ENCODE results near the gene SCAANT1.

The SCAANT1 gene

GRCh38 chr3:63875510-63875909 is 36.7 kb downstream of the SCAANT1 start:
- H3K27ac Mint-ChIP-seq, result peak overlapping the region in 1 of 3 experiments; percentile 29
- H3K4me3 Mint-ChIP-seq, result no peak overlapping the region
- H3K27me3 Mint-ChIP-seq (ENCODE audit: low read depth), result no peaks in the 10 kb centered on the region
- no peaks in the 10 kb centered on the region for H3K9me3 Mint-ChIP-seq
- no peak for TF ChIP-seq CTCF (IDR thresholded peaks at IDR 0.05; ENCODE audit: unreplicated experiment in 3 of 3)
- peaks cover 36% of the 10 kb centered on the region for H3K4me1 Mint-ChIP-seq
- H3K36me3 Mint-ChIP-seq (ENCODE audit: low read depth), result no peaks in the 10 kb centered on the region

- Mint-ChIP-seq H3K4me3 (no peak overlapping the region), H3K27ac (no peak overlapping the region), H3K9me3 (no peaks in the 10 kb centered on the region), H3K27me3 (ENCODE audit: low read depth) (no peaks in the 10 kb centered on the region), H3K36me3 (ENCODE audit: low read depth) (no peaks in the 10 kb centered on the region), H3K4me1 (peaks cover 37% of the 10 kb centered on the region)
- TF ChIP-seq CTCF (IDR thresholded peaks at IDR 0.05; ENCODE audit: unreplicated experiment in 3 of 3), result no peak
These were observed 37.4 kb downstream of the SCAANT1 start for GRCh38 chr3:63874769-63875168.

GRCh38 chr3:63872135-63872924 is 39.9 kb downstream of the SCAANT1 start:
- no peaks in the 10 kb centered on the region for H3K27me3 Mint-ChIP-seq (ENCODE audit: low read depth)
- no peak overlapping the region for H3K4me3 Mint-ChIP-seq
- peaks cover 22% of the 10 kb centered on the region for H3K4me1 Mint-ChIP-seq
- no peak for TF ChIP-seq CTCF (IDR thresholded peaks at IDR 0.05; ENCODE audit: unreplicated experiment in 3 of 3)
- H3K9me3 Mint-ChIP-seq, result no peaks in the 10 kb centered on the region
- no peak overlapping the region for H3K27ac Mint-ChIP-seq
- H3K36me3 Mint-ChIP-seq (ENCODE audit: low read depth), result no peaks in the 10 kb centered on the region

GRCh38 chr3:63870615-63871005 is 41.6 kb downstream of the SCAANT1 start:
- Mint-ChIP-seq H3K27ac (peak overlapping the region in 1 of 3 experiments; percentile 25), H3K27me3 (ENCODE audit: low read depth) (no peaks in the 10 kb centered on the region), H3K9me3 (no peaks in the 10 kb centered on the region), H3K36me3 (ENCODE audit: low read depth) (peaks cover 9% of the 10 kb centered on the region), H3K4me1 (peaks cover 10% of the 10 kb centered on the region), H3K4me3 (no peak overlapping the region)
- no peak for TF ChIP-seq CTCF (IDR thresholded peaks at IDR 0.05; ENCODE audit: unreplicated experiment in 3 of 3)

GRCh38 chr3:63869940-63870614 is 42.1 kb downstream of the SCAANT1 start:
- Mint-ChIP-seq H3K4me1 (peaks cover 10% of the 10 kb centered on the region), H3K9me3 (no peaks in the 10 kb centered on the region), H3K36me3 (ENCODE audit: low read depth) (peaks cover 11% of the 10 kb centered on the region), H3K4me3 (no peak overlapping the region), H3K27me3 (ENCODE audit: low read depth) (no peaks in the 10 kb centered on the region), H3K27ac (no peak overlapping the region)
- TF ChIP-seq CTCF (IDR thresholded peaks at IDR 0.05; ENCODE audit: unreplicated experiment in 3 of 3), result no peak
